NCI-H82 treated with DMSO at 0.1 percent for 48 hours (cell line): ENCODE data around the gene THY1.
"Not testable (repeated sequence)": the region's sequence is repeated elsewhere in the genome, so short reads cannot be mapped to it uniquely, and the experiment has no call there.

Source experiments
- DNase-seq: peaks from one replicate; lab custom pipeline; 2025; ENCODE audit not compliant: unreplicated experiment; lab: John Stamatoyannopoulos, UW

Gene THY1

GRCh38 chr11:119422809-119423508 is at the start of gene THY1:
THY1 (minus strand) TSS chr11:119423172; CDS start chr11:119420905, 2,267 bp downstream.
- DNase-seq = no peak

- DNase-seq = peak; percentile 64
These were observed 49.3 kb upstream of the THY1 start for GRCh38 chr11:119472186-119472855.

GRCh38 chr11:119471329-119471728 is 48.4 kb upstream of the THY1 start:
- DNase-seq = no peak

GRCh38 chr11:119470317-119471291 is 47.6 kb upstream of the THY1 start:
- DNase-seq = no peak

GRCh38 chr11:119469506-119469905 is 46.5 kb upstream of the THY1 start:
- DNase-seq = no peak

- no peak for DNase-seq
These were observed 45.5 kb upstream of the THY1 start for GRCh38 chr11:119468511-119468910.

GRCh38 chr11:119461229-119461963 is 38.4 kb upstream of the THY1 start:
- no peak for DNase-seq

GRCh38 chr11:119460582-119460981 is 37.6 kb upstream of the THY1 start:
- DNase-seq = no peak

GRCh38 chr11:119460097-119460496 is 37.1 kb upstream of the THY1 start:
- no peak for DNase-seq

GRCh38 chr11:119459293-119459976 is 36.5 kb upstream of the THY1 start:
- DNase-seq = no peak

GRCh38 chr11:119455708-119456107 is 32.7 kb upstream of the THY1 start:
- DNase-seq = not testable (repeated sequence)

- not testable (repeated sequence) for DNase-seq
These were observed 32.3 kb upstream of the THY1 start for GRCh38 chr11:119455241-119455640.

- no peak for DNase-seq
These were observed 30.9 kb upstream of the THY1 start for GRCh38 chr11:119453881-119454280.

GRCh38 chr11:119450590-119451326 is 27.8 kb upstream of the THY1 start:
- no peak for DNase-seq

GRCh38 chr11:119449498-119449897 is 26.5 kb upstream of the THY1 start:
- peak; percentile 45 for DNase-seq

- DNase-seq = no peak
These were observed 25.4 kb upstream of the THY1 start for GRCh38 chr11:119448380-119448779.

- no peak for DNase-seq
These were observed 24.8 kb upstream of the THY1 start for GRCh38 chr11:119447664-119448242.

- no peak for DNase-seq
These were observed 24.1 kb upstream of the THY1 start for GRCh38 chr11:119446871-119447663.
